ENCODE measurements around the gene PTPRD. TPM values are rescaled to one million over a fixed set of nuclear protein-coding genes. Genes with fewer than 3 reads are reported as not detected.

PTPRD gene
- total and polyA plus RNA-seq, 2 experiments from 2014 or later, result 11.5 to 58.0 TPM

- no peak for TF ChIP-seq ZNF462 (CRISPR knock-in tag; IDR thresholded peaks at IDR 0.05)
- no peak for TF ChIP-seq POLR2AphosphoS5 (IDR thresholded peaks at IDR 0.05; ENCODE audit: low read depth)
- no peak for TF ChIP-seq JUNB (IDR thresholded peaks at IDR 0.05; ENCODE audit: unreplicated experiment)
- TF ChIP-seq STAT1 (IDR thresholded peaks at IDR 0.05; ENCODE audit: unreplicated experiment), result no peak
- TF ChIP-seq CREB1 (CRISPR knock-in tag; IDR thresholded peaks at IDR 0.05; ENCODE audit: low read depth), result no peak
- no peak for TF ChIP-seq CTCF (conservative IDR thresholded peaks at IDR 0.05; ENCODE audit: low read depth in 2 of 2)
- TF ChIP-seq EZH2 (IDR thresholded peaks at IDR 0.05; ENCODE audit: low read depth, unreplicated experiment), result no peak
These were observed 1733.5 kb downstream of the PTPRD start (continued) for GRCh38 chr9:8879284-8879683.
